NCI-H1694 (cell line): ENCODE results near the gene CCDC63.

ENCODE experiments used
- DNase-seq: peaks from one replicate; lab custom pipeline; 2025; lab: John Stamatoyannopoulos, UW

CCDC63 gene

GRCh38 chr12:110885152-110885840 is 38.5 kb downstream of the CCDC63 start:
- DNase-seq: peak; percentile 56

GRCh38 chr12:110888256-110888991 is 41.6 kb downstream of the CCDC63 start:
- DNase-seq: no peak

GRCh38 chr12:110889361-110889760 is 42.6 kb downstream of the CCDC63 start:
- DNase-seq: no peak

GRCh38 chr12:110893956-110894355 is 47.2 kb downstream of the CCDC63 start:
- no peak for DNase-seq

- DNase-seq: no peak
Observed at GRCh38 chr12:110896559-110896958, 49.8 kb downstream of the CCDC63 start.

- DNase-seq: no peak
Observed at GRCh38 chr12:110901401-110901800, 54.6 kb downstream of the CCDC63 start.

- DNase-seq: no peak
Observed at GRCh38 chr12:110903511-110903910, 56.7 kb downstream of the CCDC63 start.

GRCh38 chr12:110906083-110906482 is 59.3 kb downstream of the CCDC63 start:
- DNase-seq: no peak

- no peak for DNase-seq
Observed at GRCh38 chr12:110906516-110906915, 59.7 kb downstream of the CCDC63 start.

GRCh38 chr12:110906985-110907384 is 60.2 kb downstream of the CCDC63 start:
- no peak for DNase-seq

GRCh38 chr12:110907583-110907982 is 60.8 kb downstream of the CCDC63 start:
- DNase-seq: no peak

GRCh38 chr12:110908377-110909152 is 61.8 kb downstream of the CCDC63 start:
- DNase-seq: no peak

GRCh38 chr12:110912263-110912662 is 65.5 kb downstream of the CCDC63 start:
- no peak for DNase-seq

GRCh38 chr12:110913119-110914056 is 66.6 kb downstream of the CCDC63 start:
- DNase-seq: no peak

GRCh38 chr12:110916295-110916875 is 69.6 kb downstream of the CCDC63 start:
- DNase-seq: no peak

- DNase-seq: no peak
Observed at GRCh38 chr12:110917467-110917866, 70.7 kb downstream of the CCDC63 start.

- no peak for DNase-seq
Observed at GRCh38 chr12:110917961-110918360, 71.2 kb downstream of the CCDC63 start.

- no peak for DNase-seq
Observed at GRCh38 chr12:110919720-110920119, 72.9 kb downstream of the CCDC63 start.

GRCh38 chr12:110920324-110920910 is 73.6 kb downstream of the CCDC63 start, which contains the start of gene MYL2:
Gene MYL2, minus strand, starts transcription at chr12:110920579. Its CDS starts 50 bp downstream, at chr12:110920529.
- no peak for DNase-seq

- DNase-seq: no peak
Observed at GRCh38 chr12:110921262-110921661, 74.5 kb downstream of the CCDC63 start.

GRCh38 chr12:110922652-110923051 is 75.9 kb downstream of the CCDC63 start:
- DNase-seq: no peak
